Myocyte (in vitro differentiated cells): ENCODE measurements around the gene COA7. TPM values are rescaled to one million over a fixed set of nuclear protein-coding genes. Genes with fewer than 3 reads are reported as not detected.

Source experiments
- DNase-seq: peaks from one replicate; pipeline ENCODE4 v3.0.0-alpha.2; 2012; ENCODE audit warnings: low read depth
- total RNA-seq: library from RNA; depleted of rRNA; stranded (reverse); fragments of >200 nt; gene quantifications from 2 replicates; pipeline ENCODE4 v1.2.3, GENCODE V29; 2014

COA7 gene
- total RNA-seq, 1 donor from 2014 or later = 15.8 TPM

- no peak for DNase-seq
Measured at GRCh38 chr1:52636721-52637695, 61.1 kb downstream of the COA7 start.

- no peak for DNase-seq
Measured at GRCh38 chr1:52635321-52636089, 62.6 kb downstream of the COA7 start.

Other genes with a start within 250 kb of the COA7 start
- gene TUT4, start 145.3 kb downstream of the COA7 start, total RNA-seq = 30.9 and 66.6 TPM in 2 replicates
- gene GPX7, start 96.0 kb downstream of the COA7 start, total RNA-seq = 33.8 and 103 TPM in 2 replicates
- not detected in 2 replicates for gene SHISAL2A, start 65.2 kb downstream of the COA7 start, total RNA-seq
- 39.8 and 57.3 TPM in 2 replicates for gene ZYG11B, start 28.1 kb upstream of the COA7 start, total RNA-seq
- gene ZYG11A, start 144.4 kb upstream of the COA7 start, total RNA-seq = 0.10 TPM in 1 of 2 replicates, not detected in the other
- gene ECHDC2, start 223.4 kb upstream of the COA7 start, total RNA-seq = 0.08 TPM in 1 of 2 replicates, not detected in the other
- 119 and 138 TPM in 2 replicates for gene SCP2, start 228.9 kb upstream of the COA7 start, total RNA-seq